IPS-NIHi7 (cell line): ENCODE measurements around the gene GNAI3.
"Not testable (repeated sequence)": the region's sequence is repeated elsewhere in the genome, so short reads cannot be mapped to it uniquely, and the experiment has no call there.

ENCODE experiments used
- DNase-seq: peaks from one replicate; pipeline ENCODE4 v3.0.0; 2012; ENCODE audit warnings: mixed read lengths; ENCODE audit errors: extremely low spot score

GNAI3 gene

GRCh38 chr1:109660691-109661026 is 112.2 kb downstream of the GNAI3 start:
- DNase-seq = not testable (repeated sequence)

- no peak for DNase-seq
Observed at GRCh38 chr1:109661391-109661790, 113.0 kb downstream of the GNAI3 start.

GRCh38 chr1:109664671-109665070 is 116.3 kb downstream of the GNAI3 start:
- no peak for DNase-seq

- DNase-seq = peak; percentile 98
Observed at GRCh38 chr1:109667452-109668122, 119.2 kb downstream of the GNAI3 start, which contains the start of gene GSTM2. Gene GSTM2 (plus strand): TSS chr1:109668057. CDS start chr1:109668116, 59 bp downstream.
